ENCODE measurements around the gene NR3C2. TPM values are rescaled to one million over a fixed set of nuclear protein-coding genes. Genes with fewer than 3 reads are reported as not detected.

Gene NR3C2
- total RNA-seq, 1 donor from 2014 or later: 0.54 TPM

DNA sequence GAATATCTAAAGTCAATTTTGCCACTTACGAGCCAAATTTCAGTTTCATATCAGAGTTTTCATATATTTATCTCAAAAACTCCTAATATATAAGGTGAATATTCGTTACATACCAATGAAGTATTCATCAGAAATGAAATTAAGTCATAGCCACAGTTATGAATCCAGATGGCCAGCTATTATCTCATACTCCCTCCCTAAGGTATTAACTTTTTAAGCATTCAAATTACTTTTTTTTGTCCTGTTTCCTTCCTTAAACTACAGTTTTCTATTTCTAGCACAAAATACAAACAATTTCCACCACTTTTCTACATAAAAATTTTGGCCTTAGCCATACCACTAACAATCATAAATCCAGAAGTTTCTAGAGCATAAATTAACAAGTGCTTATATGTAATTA is 13.0 kb downstream of the NR3C2 start:
- DNase-seq (ENCODE audit: low spot score): no peak
- H3K4me3 Mint-ChIP-seq (ENCODE audit: unreplicated experiment): no peak overlapping the region
- H3K27me3 Mint-ChIP-seq (ENCODE audit: unreplicated experiment): peaks cover 1% of the 10 kb centered on the region
- no peaks in the 10 kb centered on the region for H3K4me1 Mint-ChIP-seq (ENCODE audit: unreplicated experiment)
- H3K27ac Mint-ChIP-seq (ENCODE audit: unreplicated experiment): no peak overlapping the region
- no peaks in the 10 kb centered on the region for H3K9me3 Mint-ChIP-seq (ENCODE audit: unreplicated experiment)
- TF ChIP-seq, protein P1, sequence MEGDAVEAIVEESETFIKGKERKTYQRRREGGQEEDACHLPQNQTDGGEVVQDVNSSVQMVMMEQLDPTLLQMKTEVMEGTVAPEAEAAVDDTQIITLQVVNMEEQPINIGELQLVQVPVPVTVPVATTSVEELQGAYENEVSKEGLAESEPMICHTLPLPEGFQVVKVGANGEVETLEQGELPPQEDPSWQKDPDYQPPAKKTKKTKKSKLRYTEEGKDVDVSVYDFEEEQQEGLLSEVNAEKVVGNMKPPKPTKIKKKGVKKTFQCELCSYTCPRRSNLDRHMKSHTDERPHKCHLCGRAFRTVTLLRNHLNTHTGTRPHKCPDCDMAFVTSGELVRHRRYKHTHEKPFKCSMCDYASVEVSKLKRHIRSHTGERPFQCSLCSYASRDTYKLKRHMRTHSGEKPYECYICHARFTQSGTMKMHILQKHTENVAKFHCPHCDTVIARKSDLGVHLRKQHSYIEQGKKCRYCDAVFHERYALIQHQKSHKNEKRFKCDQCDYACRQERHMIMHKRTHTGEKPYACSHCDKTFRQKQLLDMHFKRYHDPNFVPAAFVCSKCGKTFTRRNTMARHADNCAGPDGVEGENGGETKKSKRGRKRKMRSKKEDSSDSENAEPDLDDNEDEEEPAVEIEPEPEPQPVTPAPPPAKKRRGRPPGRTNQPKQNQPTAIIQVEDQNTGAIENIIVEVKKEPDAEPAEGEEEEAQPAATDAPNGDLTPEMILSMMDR (IDR thresholded peaks at IDR 0.05; ENCODE audit: unreplicated experiment): no peak
- H3K36me3 Mint-ChIP-seq (ENCODE audit: low read depth, unreplicated experiment): no peaks in the 10 kb centered on the region

DNA sequence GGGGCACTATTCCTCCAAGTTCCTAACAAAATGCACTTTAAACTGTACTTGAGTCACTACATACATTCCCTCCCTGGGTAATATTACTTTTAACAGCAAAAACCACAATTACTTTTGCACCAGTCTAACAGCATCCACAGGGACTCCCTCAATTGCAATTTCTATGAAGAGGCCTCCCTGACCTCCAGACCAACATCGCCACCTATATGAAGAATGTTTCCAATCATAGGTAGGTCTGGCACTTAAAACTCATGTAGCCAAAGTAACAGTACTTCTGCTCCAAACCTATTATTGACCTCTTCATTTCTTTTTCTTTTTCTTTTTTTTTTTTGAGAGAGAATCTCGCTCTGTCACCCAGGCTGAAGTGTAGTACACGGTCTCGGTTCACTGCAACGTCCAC is 15.6 kb downstream of the NR3C2 start:
- H3K36me3 Mint-ChIP-seq (ENCODE audit: low read depth, unreplicated experiment): no peaks in the 10 kb centered on the region
- no peaks in the 10 kb centered on the region for H3K9me3 Mint-ChIP-seq (ENCODE audit: unreplicated experiment)
- H3K4me3 Mint-ChIP-seq (ENCODE audit: unreplicated experiment): no peak overlapping the region
- no peaks in the 10 kb centered on the region for H3K4me1 Mint-ChIP-seq (ENCODE audit: unreplicated experiment)
- DNase-seq (ENCODE audit: low spot score): no peak
- H3K27me3 Mint-ChIP-seq (ENCODE audit: unreplicated experiment): peaks cover 1% of the 10 kb centered on the region
- TF ChIP-seq, protein P1 (IDR thresholded peaks at IDR 0.05; ENCODE audit: unreplicated experiment): no peak
- H3K27ac Mint-ChIP-seq (ENCODE audit: unreplicated experiment): no peak overlapping the region

DNA sequence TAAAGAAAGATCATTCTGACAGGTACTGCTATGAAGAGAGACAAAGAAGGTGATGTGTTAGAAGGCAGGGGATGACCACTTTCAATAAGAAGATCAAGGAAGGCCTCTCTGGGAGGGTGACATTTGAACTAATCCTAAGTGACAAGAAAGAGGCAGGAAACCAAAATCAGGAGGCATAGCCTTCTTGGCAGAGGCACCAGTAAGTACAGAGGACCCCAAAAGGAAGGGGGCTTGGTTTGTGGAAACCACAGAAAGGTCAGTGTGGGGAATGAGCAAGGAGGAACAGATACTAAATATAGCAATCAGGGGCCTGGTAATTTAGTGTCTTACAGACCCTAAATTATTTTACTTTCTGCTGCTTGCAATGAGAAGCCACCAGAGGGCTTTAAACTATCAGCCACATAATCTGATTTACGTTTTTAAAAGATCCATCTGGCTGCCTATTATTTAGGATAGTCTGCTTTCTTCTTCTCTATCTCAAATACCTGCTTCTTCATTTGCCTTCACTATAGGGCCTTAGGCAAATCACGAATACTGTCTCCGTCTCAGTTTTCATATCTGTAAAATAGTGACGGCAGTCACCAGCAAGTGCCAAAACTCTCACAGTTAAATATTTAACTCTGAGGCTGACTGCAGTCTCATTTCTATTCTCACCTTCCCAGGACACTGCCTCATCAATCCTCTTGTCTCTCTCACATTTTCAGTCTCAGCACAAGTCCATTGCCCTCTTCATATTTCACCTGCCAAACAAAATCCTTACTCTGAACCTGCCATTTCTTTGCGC is 16.7 kb downstream of the NR3C2 start:
- DNase-seq (ENCODE audit: low spot score): no peak
- H3K36me3 Mint-ChIP-seq (ENCODE audit: low read depth, unreplicated experiment): no peaks in the 10 kb centered on the region
- H3K4me1 Mint-ChIP-seq (ENCODE audit: unreplicated experiment): no peaks in the 10 kb centered on the region
- no peak overlapping the region for H3K4me3 Mint-ChIP-seq (ENCODE audit: unreplicated experiment)
- no peaks in the 10 kb centered on the region for H3K9me3 Mint-ChIP-seq (ENCODE audit: unreplicated experiment)
- H3K27ac Mint-ChIP-seq (ENCODE audit: unreplicated experiment): no peak overlapping the region
- TF ChIP-seq, protein P1 (IDR thresholded peaks at IDR 0.05; ENCODE audit: unreplicated experiment): no peak
- H3K27me3 Mint-ChIP-seq (ENCODE audit: unreplicated experiment): peaks cover 1% of the 10 kb centered on the region

DNA sequence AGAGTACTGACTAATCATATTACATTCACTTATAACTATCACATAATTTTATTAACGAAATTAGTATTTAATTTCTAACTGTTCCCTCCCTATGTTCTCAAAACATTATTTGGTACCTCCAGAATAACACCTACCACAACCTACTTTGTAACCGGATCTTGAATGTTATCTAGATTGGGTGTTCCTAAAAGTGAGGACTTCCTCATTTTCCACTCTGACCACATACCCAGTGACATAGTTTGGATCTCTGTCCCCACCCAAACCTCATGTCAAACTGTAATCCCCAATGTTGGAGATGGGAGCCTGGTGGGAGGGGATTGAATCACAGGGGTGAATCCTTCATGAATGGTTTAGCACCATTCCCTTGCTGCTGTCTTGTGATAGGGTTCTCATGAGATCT is 21.8 kb downstream of the NR3C2 start:
- H3K9me3 Mint-ChIP-seq (ENCODE audit: unreplicated experiment): no peaks in the 10 kb centered on the region
- H3K27me3 Mint-ChIP-seq (ENCODE audit: unreplicated experiment): no peaks in the 10 kb centered on the region
- H3K36me3 Mint-ChIP-seq (ENCODE audit: low read depth, unreplicated experiment): no peaks in the 10 kb centered on the region
- H3K4me3 Mint-ChIP-seq (ENCODE audit: unreplicated experiment): no peak overlapping the region
- DNase-seq (ENCODE audit: low spot score): no peak
- no peak overlapping the region for H3K27ac Mint-ChIP-seq (ENCODE audit: unreplicated experiment)
- no peaks in the 10 kb centered on the region for H3K4me1 Mint-ChIP-seq (ENCODE audit: unreplicated experiment)
- TF ChIP-seq, protein P1 (IDR thresholded peaks at IDR 0.05; ENCODE audit: unreplicated experiment): no peak

DNA sequence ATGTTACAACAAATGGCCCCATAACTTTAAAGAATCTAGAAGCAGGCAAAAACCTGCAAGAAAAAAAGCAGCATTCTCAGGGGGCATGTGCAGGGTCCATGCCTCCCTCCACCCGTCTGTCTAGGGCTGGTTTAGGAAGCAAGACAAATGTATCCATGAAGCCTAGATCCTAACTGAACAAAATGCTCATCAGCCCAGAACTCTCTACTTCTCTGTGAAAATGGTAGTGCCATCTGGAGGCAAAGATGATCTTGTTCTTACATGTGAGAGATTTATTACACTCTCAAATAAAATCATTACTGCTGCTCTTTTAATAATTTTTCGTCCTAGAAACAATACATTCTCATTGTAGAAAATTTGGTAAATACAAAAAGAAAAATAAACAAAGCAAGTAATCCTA is 26.7 kb downstream of the NR3C2 start:
- no peak for DNase-seq (ENCODE audit: low spot score)
- Mint-ChIP-seq H3K27ac (ENCODE audit: unreplicated experiment) (no peak overlapping the region), H3K4me1 (ENCODE audit: unreplicated experiment) (no peaks in the 10 kb centered on the region), H3K36me3 (ENCODE audit: low read depth, unreplicated experiment) (no peaks in the 10 kb centered on the region), H3K9me3 (ENCODE audit: unreplicated experiment) (no peaks in the 10 kb centered on the region), H3K27me3 (ENCODE audit: unreplicated experiment) (no peaks in the 10 kb centered on the region), H3K4me3 (ENCODE audit: unreplicated experiment) (no peak overlapping the region)
- TF ChIP-seq, protein P1 (IDR thresholded peaks at IDR 0.05; ENCODE audit: unreplicated experiment): no peak
